WTC11 (cell line): Measurements from ENCODE around the gene NPLOC4.
"Not testable (repeated sequence)": the region's sequence is repeated elsewhere in the genome, so short reads cannot be mapped to it uniquely, and the experiment has no call there.

ENCODE experiments used
- ATF3 ChIP-seq: sonication (generic); formaldehyde crosslinking; conservative IDR thresholded peaks from 2 replicates; pipeline ENCODE4 v1.8.1; 2022; ENCODE audit warnings: mild to moderate bottlenecking, missing genetic modification reagents
- CREB1 ChIP-seq: sonication (generic); formaldehyde crosslinking; IDR thresholded peaks from 2 replicates; pipeline ENCODE4 v1.8.0; 2023; ENCODE audit warnings: mild to moderate bottlenecking, missing genetic modification reagents
- CTCF ChIP-seq: fragments of 200-600 bp; IDR thresholded peaks from 2 replicates; pipeline ENCODE4 v1.8.0; 2022; ENCODE audit warnings: antibody characterized with exemption
- ESRRA ChIP-seq: sonication (generic); formaldehyde crosslinking; IDR thresholded peaks from 2 replicates; pipeline ENCODE4 v1.8.1; 2022; ENCODE audit warnings: mild to moderate bottlenecking, missing genetic modification reagents, borderline replicate concordance
- FOXJ3 ChIP-seq: sonication (generic); formaldehyde crosslinking; IDR thresholded peaks from 2 replicates; pipeline ENCODE4 v1.9.0; 2021; ENCODE audit warnings: missing genetic modification reagents, mild to moderate bottlenecking, borderline replicate concordance
- FOXK1 ChIP-seq: sonication (generic); formaldehyde crosslinking; IDR thresholded peaks from 2 replicates; pipeline ENCODE4 v1.8.0; 2022; ENCODE audit warnings: mild to moderate bottlenecking, moderate library complexity, missing genetic modification reagents
- GABPB1 ChIP-seq: sonication (generic); formaldehyde crosslinking; IDR thresholded peaks from 2 replicates; pipeline ENCODE4 v1.8.1; 2023; ENCODE audit warnings: mild to moderate bottlenecking, missing genetic modification reagents
- HMGXB4 ChIP-seq: sonication (generic); formaldehyde crosslinking; IDR thresholded peaks from 2 replicates; pipeline ENCODE4 v1.8.1; 2023; ENCODE audit warnings: mild to moderate bottlenecking, moderate library complexity, missing genetic modification reagents
- IRF1 ChIP-seq: sonication (generic); formaldehyde crosslinking; IDR thresholded peaks from 2 replicates; pipeline ENCODE4 v1.8.0; 2023; ENCODE audit warnings: missing genetic modification reagents
- NFE2L1 ChIP-seq: sonication (generic); formaldehyde crosslinking; IDR thresholded peaks from 2 replicates; pipeline ENCODE4 v1.8.1; 2023; ENCODE audit warnings: missing genetic modification reagents
- NR2C2 ChIP-seq: sonication (generic); formaldehyde crosslinking; IDR thresholded peaks from 2 replicates; pipeline ENCODE4 v1.8.0; 2022; ENCODE audit warnings: mild to moderate bottlenecking, missing genetic modification reagents
- USF2 ChIP-seq: sonication (generic); formaldehyde crosslinking; IDR thresholded peaks from 2 replicates; pipeline ENCODE4 v1.8.1; 2023; ENCODE audit warnings: mild to moderate bottlenecking, missing genetic modification reagents, moderate library complexity
- ZNF317 ChIP-seq: sonication (generic); formaldehyde crosslinking; IDR thresholded peaks from 2 replicates; pipeline ENCODE4 v1.8.1; 2023; ENCODE audit warnings: low read depth, mild to moderate bottlenecking, moderate library complexity, missing genetic modification reagents, borderline replicate concordance

- TF ChIP-seq GABPB1 (CRISPR knock-in tag); ESRRA (CRISPR knock-in tag); CTCF; USF2 (CRISPR knock-in tag); NFE2L1; HMGXB4 (CRISPR knock-in tag); ZNF317 (CRISPR knock-in tag); ATF3; NR2C2 (CRISPR knock-in tag); FOXJ3 (CRISPR knock-in tag); IRF1; CREB1 (CRISPR knock-in tag); FOXK1 (CRISPR knock-in tag): not testable (repeated sequence)
Measured at GRCh38 chr17:81584771-81585170, 52.1 kb downstream of the NPLOC4 start.
